ENCODE results near the gene PLPP2.

Gene PLPP2

GRCh38 chr19:295687-296370 lies 4.6 kb upstream of the PLPP2 start:
- FAIRE-seq (no peak), DNase-seq (ENCODE audit: insufficient read length, low spot score) (no peak)
- TF ChIP-seq CTCF (IDR thresholded peaks at IDR 0.05; ENCODE audit: insufficient read depth, missing control alignments): no peak

- FAIRE-seq (no peak), DNase-seq (ENCODE audit: insufficient read length, low spot score) (peak; percentile 84)
- peak; percentile 66 for TF ChIP-seq CTCF (IDR thresholded peaks at IDR 0.05; ENCODE audit: insufficient read depth, missing control alignments)
These were observed 3.9 kb upstream of the PLPP2 start for GRCh38 chr19:294946-295686.

- TF ChIP-seq CTCF (IDR thresholded peaks at IDR 0.05; ENCODE audit: insufficient read depth, missing control alignments): no peak
- no peak for FAIRE-seq
- no peak for DNase-seq (ENCODE audit: insufficient read length, low spot score)
These were observed 3.2 kb upstream of the PLPP2 start for GRCh38 chr19:294341-294945.

GRCh38 chr19:293436-294110 lies 2.4 kb upstream of the PLPP2 start:
- no peak for TF ChIP-seq CTCF (IDR thresholded peaks at IDR 0.05; ENCODE audit: insufficient read depth, missing control alignments)
- no peak for FAIRE-seq

GRCh38 chr19:292951-293350 lies 1.7 kb upstream of the PLPP2 start:
- FAIRE-seq (no peak), DNase-seq (ENCODE audit: insufficient read length, low spot score) (no peak)
- TF ChIP-seq CTCF (IDR thresholded peaks at IDR 0.05; ENCODE audit: insufficient read depth, missing control alignments): no peak

More at GRCh38 chr19:293436-294110, 2.4 kb upstream of the PLPP2 start:
- no peak for DNase-seq (ENCODE audit: insufficient read length, low spot score)

- FAIRE-seq: no peak
These were observed 1.2 kb upstream of the PLPP2 start for GRCh38 chr19:292281-292884.

More at GRCh38 chr19:292281-292884, 1.2 kb upstream of the PLPP2 start:
- no peak for DNase-seq (ENCODE audit: insufficient read length, low spot score)
- no peak for TF ChIP-seq CTCF (IDR thresholded peaks at IDR 0.05; ENCODE audit: insufficient read depth, missing control alignments)
